ENCODE results near the gene ORMDL2. TPM values are rescaled to one million over a fixed set of nuclear protein-coding genes. Genes with fewer than 3 reads are reported as not detected.

ORMDL2 gene
- total RNA-seq, 4 donors from 2014 or later: 9.2 to 13.1 (median 11.9) TPM

DNA sequence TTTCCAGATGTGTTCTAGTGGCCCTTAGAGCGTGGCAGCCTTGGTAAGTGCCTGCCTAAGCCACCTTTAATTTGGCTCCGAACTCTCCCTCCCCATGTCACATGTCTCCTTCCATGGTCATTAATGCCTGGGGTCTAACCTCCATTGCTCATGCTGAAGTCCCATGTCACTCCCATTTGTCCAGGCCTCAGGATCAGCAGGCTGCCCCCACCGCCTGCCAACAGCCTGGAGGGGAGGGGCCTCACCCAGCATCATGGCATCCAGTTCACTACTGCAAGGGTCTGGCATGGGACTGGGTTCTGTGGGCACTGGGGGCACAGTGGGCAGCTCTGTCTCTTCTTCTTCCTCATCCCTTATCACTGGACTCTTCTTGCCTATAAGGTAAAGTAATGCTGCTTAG, 20.5 kb downstream of the ORMDL2 start:
- no peak for ATAC-seq
- 49 to 100% methylated on average over 1 to 2 of the region's 3 CpGs for WGBS, 2 donors (ENCODE audit: low coverage in 1 of 2)
- H3K27ac ChIP-seq: no peak overlapping the region

GRCh38 chr12:55839345-55840140, 21.7 kb downstream of the ORMDL2 start:
- Histone ChIP-seq H3K4me1 (no peaks in the 10 kb centered on the region), H3K27ac (no peak overlapping the region), H3K4me3 (no peak overlapping the region), H3K9me3 (no peaks in the 10 kb centered on the region), H3K27me3 (peaks cover 23% of the 10 kb centered on the region), H3K36me3 (peaks cover 0 to 6% of the 10 kb centered on the region in 2 donors)
- no peak for ATAC-seq
- WGBS, 2 donors (ENCODE audit: low coverage in 1 of 2): 61% methylated on average over 3 of the region's 11 CpGs; no CpG with 5 or more reads in 1 of the 2 donors
- TF ChIP-seq, protein P1, sequence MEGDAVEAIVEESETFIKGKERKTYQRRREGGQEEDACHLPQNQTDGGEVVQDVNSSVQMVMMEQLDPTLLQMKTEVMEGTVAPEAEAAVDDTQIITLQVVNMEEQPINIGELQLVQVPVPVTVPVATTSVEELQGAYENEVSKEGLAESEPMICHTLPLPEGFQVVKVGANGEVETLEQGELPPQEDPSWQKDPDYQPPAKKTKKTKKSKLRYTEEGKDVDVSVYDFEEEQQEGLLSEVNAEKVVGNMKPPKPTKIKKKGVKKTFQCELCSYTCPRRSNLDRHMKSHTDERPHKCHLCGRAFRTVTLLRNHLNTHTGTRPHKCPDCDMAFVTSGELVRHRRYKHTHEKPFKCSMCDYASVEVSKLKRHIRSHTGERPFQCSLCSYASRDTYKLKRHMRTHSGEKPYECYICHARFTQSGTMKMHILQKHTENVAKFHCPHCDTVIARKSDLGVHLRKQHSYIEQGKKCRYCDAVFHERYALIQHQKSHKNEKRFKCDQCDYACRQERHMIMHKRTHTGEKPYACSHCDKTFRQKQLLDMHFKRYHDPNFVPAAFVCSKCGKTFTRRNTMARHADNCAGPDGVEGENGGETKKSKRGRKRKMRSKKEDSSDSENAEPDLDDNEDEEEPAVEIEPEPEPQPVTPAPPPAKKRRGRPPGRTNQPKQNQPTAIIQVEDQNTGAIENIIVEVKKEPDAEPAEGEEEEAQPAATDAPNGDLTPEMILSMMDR (IDR thresholded peaks at IDR 0.05): no peak

More for the DNA sequence above, 20.5 kb downstream of the ORMDL2 start:
- TF ChIP-seq, protein P1 (IDR thresholded peaks at IDR 0.05): no peak
- TF ChIP-seq EP300 (IDR thresholded peaks at IDR 0.05) (no peak), POLR2AphosphoS5 (IDR thresholded peaks at IDR 0.05) (no peak), POLR2A (IDR thresholded peaks at IDR 0.05) (no peak)
- Histone ChIP-seq H3K4me3 (no peak overlapping the region), H3K4me1 (no peaks in the 10 kb centered on the region), H3K9me3 (no peaks in the 10 kb centered on the region), H3K36me3 (peaks cover 0 to 9% of the 10 kb centered on the region in 2 donors), H3K27me3 (peaks cover 23% of the 10 kb centered on the region)

DNA sequence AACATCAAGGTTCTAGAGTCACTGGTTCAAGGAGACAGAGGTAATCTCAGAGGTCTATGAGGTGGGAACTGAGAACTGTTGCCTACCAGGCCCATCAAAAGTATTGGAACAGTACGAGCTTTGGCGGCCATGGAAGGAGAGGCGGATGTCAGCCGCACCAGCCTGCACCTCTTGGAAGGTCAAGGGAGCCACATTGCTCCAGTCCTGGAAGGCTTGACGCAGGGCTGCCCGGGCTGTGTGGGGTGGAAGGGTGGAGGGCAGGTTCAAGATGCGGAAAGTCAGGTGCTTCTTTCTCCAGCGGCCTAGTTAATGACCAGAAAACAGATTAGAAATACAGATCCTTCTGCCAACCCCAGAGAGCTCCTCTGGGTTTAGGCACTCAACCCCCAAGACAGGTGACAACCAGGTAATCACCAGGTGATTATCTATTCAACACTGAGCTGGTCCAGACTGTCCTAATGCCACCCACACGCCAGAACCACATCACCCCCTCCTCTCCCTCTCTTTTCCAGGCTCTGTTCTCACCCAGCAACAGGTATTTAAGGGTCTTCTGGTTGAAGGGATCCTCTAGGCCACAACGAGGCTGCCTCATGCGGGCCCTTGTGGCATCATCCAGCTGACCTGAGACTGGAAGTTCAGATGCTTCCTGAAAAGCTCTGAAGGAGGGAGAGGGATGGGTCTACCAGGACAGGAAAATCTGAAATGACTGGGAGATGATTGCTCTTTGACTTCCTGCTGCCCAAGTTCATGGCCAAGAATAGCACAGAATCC, 22.9 kb downstream of the ORMDL2 start:
- TF ChIP-seq, protein P1 (IDR thresholded peaks at IDR 0.05): no peak
- no peak for ATAC-seq
- Histone ChIP-seq H3K4me1 (no peaks in the 10 kb centered on the region), H3K27ac (no peak overlapping the region), H3K4me3 (no peak overlapping the region), H3K27me3 (peaks cover 23% of the 10 kb centered on the region), H3K9me3 (no peaks in the 10 kb centered on the region), H3K36me3 (no peaks in the 10 kb centered on the region)
- WGBS, 2 donors (ENCODE audit: low coverage in 1 of 2): 81 to 88% methylated on average over 8 to 10 of the region's 11 CpGs

- Histone ChIP-seq H3K36me3 (no peaks in the 10 kb centered on the region), H3K4me3 (peak within 1 kb of the TSS; percentile 1 to 50), H3K27me3 (peaks cover 22% of the 10 kb centered on the region), H3K4me1 (peaks cover 0 to 13% (median 5%) of the 10 kb centered on the region in 3 donors), H3K27ac (peak within 1 kb of the TSS in 3 of 4 donors; percentile 35 to 73 (median 53)), H3K9me3 (no peaks in the 10 kb centered on the region)
- TF ChIP-seq, protein P1 (IDR thresholded peaks at IDR 0.05): no peak
- peak; percentile 38 for TF ChIP-seq POLR2AphosphoS5 (IDR thresholded peaks at IDR 0.05)
- TF ChIP-seq POLR2A (IDR thresholded peaks at IDR 0.05): peak; percentile 18 to 21
- ATAC-seq: peak; percentile 53
- WGBS, 2 donors (ENCODE audit: low coverage in 1 of 2): 50 to 95% methylated on average over 3 of the region's 10 CpGs
These were observed 25.0 kb downstream of the ORMDL2 start, which contains the start of gene MMP19 for GRCh38 chr12:55842681-55843429. MMP19 (minus strand) TSS chr12:55842936; CDS start chr12:55842830, 106 bp downstream.

Measured in gastroesophageal sphincter (tissue), 4 donors.